B cell (primary cell): ENCODE data around the gene P2RX5. TPM values are rescaled to one million over a fixed set of nuclear protein-coding genes. Genes with fewer than 3 reads are reported as not detected.

ENCODE experiments used
- ATAC-seq: fragments of 200-7000 bp; cut with Tn5 transposase; one replicate; pipeline ENCODE4 v1.10.0; 2021; ENCODE audit warnings: low read depth, mild to moderate bottlenecking, moderate number of reproducible peaks, moderate library complexity
- CTCF ChIA-PET: fragments of 350-600 bp; sonication (Branson Sonifier 250); formaldehyde crosslinking; loops from one replicate; lab custom pipeline; 2021; ENCODE audit warnings: antibody characterized with exemption, inconsistent platforms; lab: Charles Lee
- POLR2A ChIA-PET: fragments of 350-600 bp; sonication (Branson Sonifier 250); formaldehyde crosslinking; loops from one replicate; lab custom pipeline; 2021; ENCODE audit warnings: antibody characterized with exemption; lab: Charles Lee
- DNase-seq: peaks from one replicate; pipeline ENCODE4 v3.0.0; 2013
- H2AFZ ChIP-seq: 2 replicates; pipeline ENCODE4 v1.6.1; 2012; ENCODE audit warnings: mild to moderate bottlenecking, low read depth, low read length; ENCODE audit not compliant: insufficient read depth, poor library complexity, severe bottlenecking
- H3K27ac ChIP-seq, 2 donors: 1 replicate in 1 of 2; 2 replicates in 1 of 2; pipeline ENCODE4 v1.5.1; 2012 to 2013; ENCODE audit warnings: low read length in 2 of 2, mild to moderate bottlenecking in 2 of 2, moderate library complexity in 1 of 2
- H3K27me3 ChIP-seq, 4 experiments: fragments of 200-600 bp in 1 of 4; sonication (generic) in 1 of 4; replicated peaks in 1 of 4; 1 replicate in 2 of 4; 2 replicates in 2 of 4; pipeline versions ENCODE4 v1.6.1 to v1.7.0; 2013 to 2016; ENCODE audit warnings: low read length in 3 of 4, mild to moderate bottlenecking in 2 of 4, mixed read lengths in 1 of 4, moderate library complexity in 1 of 4; ENCODE audit not compliant: insufficient read depth in 4 of 4, control insufficient read depth in 3 of 4; ENCODE audit errors: control extremely low read depth in 1 of 4
- H3K36me3 ChIP-seq, 2 experiments: replicated peaks in 1 of 2; 1 replicate in 1 of 2; 2 replicates in 1 of 2; pipeline versions ENCODE4 v1.6.1 to v1.7.1; 2013; ENCODE audit warnings: low read length in 1 of 2; ENCODE audit not compliant: insufficient read depth in 2 of 2, control insufficient read depth in 1 of 2; ENCODE audit errors: control extremely low read depth in 1 of 2, extremely low read depth in 1 of 2
- H3K4me1 ChIP-seq, 2 donors: fragments of 200-600 bp in 1 of 2; sonication (generic) in 1 of 2; 1 replicate in 1 of 2; 2 replicates in 1 of 2; pipeline versions ENCODE4 v1.5.1 to v1.6.1; 2013 to 2017; ENCODE audit warnings: low read length in 2 of 2; ENCODE audit not compliant: control insufficient read depth in 2 of 2, insufficient read depth in 2 of 2
- H3K4me2 ChIP-seq: replicated peaks from 2 replicates; pipeline ENCODE3; 2012; ENCODE audit warnings: mild to moderate bottlenecking, low read depth, low read length; ENCODE audit not compliant: poor library complexity, severe bottlenecking
- H3K4me3 ChIP-seq, 5 experiments: fragments of 200-600 bp in 1 of 5; sonication (generic) in 1 of 5; 1 replicate in 3 of 5; 2 replicates in 2 of 5; pipeline versions ENCODE4 v1.5.1 to v1.7.0; 2011 to 2016; ENCODE audit warnings: low read length in 4 of 5, mild to moderate bottlenecking in 4 of 5, low read depth in 2 of 5, control low read depth in 1 of 5, moderate library complexity in 1 of 5; ENCODE audit not compliant: insufficient read depth in 1 of 5; ENCODE audit errors: control extremely low read depth in 1 of 5, extremely low read depth in 1 of 5
- H3K79me2 ChIP-seq: fragments of 200-600 bp; sonication (generic); one replicate; pipeline ENCODE4 v1.6.0; 2016; ENCODE audit warnings: low read length; ENCODE audit not compliant: control insufficient read depth, insufficient read depth
- H3K9ac ChIP-seq: fragments of 200-600 bp; sonication (generic); 2 replicates; pipeline ENCODE4 v1.6.1; 2017; ENCODE audit warnings: mild to moderate bottlenecking, low read length, moderate library complexity
- H3K9me3 ChIP-seq, 3 donors: one replicate each; pipeline versions ENCODE4 v1.6.1 to v1.7.1; 2013; ENCODE audit warnings: low read length in 2 of 3; ENCODE audit not compliant: control insufficient read depth in 2 of 3, insufficient read depth in 1 of 3; ENCODE audit errors: control extremely low read depth in 1 of 3
- H4K20me1 ChIP-seq: 2 replicates; pipeline ENCODE4 v1.6.0; 2012; ENCODE audit warnings: mild to moderate bottlenecking, low read length; ENCODE audit not compliant: insufficient read depth, control insufficient read depth, poor library complexity, severe bottlenecking
- H3K27ac Mint-ChIP-seq: one replicate; pipeline ENCODE4 v1.8.0; 2021; ENCODE audit warnings: mixed read lengths
- H3K27me3 Mint-ChIP-seq: one replicate; pipeline ENCODE4 v1.8.0; 2021; ENCODE audit warnings: mixed read lengths
- H3K4me1 Mint-ChIP-seq: one replicate; pipeline ENCODE4 v1.8.0; 2021; ENCODE audit warnings: mixed read lengths
- H3K4me3 Mint-ChIP-seq: one replicate; pipeline ENCODE4 v1.8.0; 2021; ENCODE audit warnings: mixed read lengths
- H3K9me3 Mint-ChIP-seq: one replicate; pipeline ENCODE4 v1.8.0; 2022; ENCODE audit warnings: mixed read lengths; ENCODE audit not compliant: insufficient read depth
- CTCF ChIP-seq: fragments of 200-600 bp; IDR thresholded peaks from one replicate; pipeline ENCODE4 v1.8.0; 2022; ENCODE audit warnings: antibody characterized with exemption, mild to moderate bottlenecking
- EZH2 ChIP-seq: IDR thresholded peaks from 2 replicates; pipeline ENCODE4 v1.6.1; 2012; ENCODE audit warnings: borderline replicate concordance, low read depth, mild to moderate bottlenecking, moderate library complexity, low read length; ENCODE audit not compliant: insufficient read depth, poor library complexity, severe bottlenecking
- WGBS: methylation state at CpG from one replicate; pipeline ENCODE4 v1.1.5; 2013; ENCODE audit warnings: missing lambda C conversion rate; ENCODE audit not compliant: insufficient coverage; 5-methylcytosine and 5-hydroxymethylcytosine counted together
- intact Hi-C: fragments of 100-400 bp; cut with micrococcal nuclease; formaldehyde crosslinking; loops from one replicate; pipeline ENCODE4 v1.10.0; 2022
- polyA plus RNA-seq: library from polyadenylated mRNA; depleted of rRNA; stranded (reverse); fragments of >200 nt; gene quantifications from 2 replicates; pipeline ENCODE4 v1.2.3, GENCODE V29; 2012
- total RNA-seq, 2 donors: library from RNA; stranded (reverse); fragments of 120-200 nt in 1 of 2; gene quantifications; 1 replicate in 1 of 2; 2 replicates in 1 of 2; pipeline versions ENCODE4 v1.2.3 to v1.2.4, GENCODE V29; 2013 to 2022

The P2RX5 gene
- total and polyA plus RNA-seq, 2 donors (not counting 1 experiment from before 2014, with no cell fraction given): 405 to 745 TPM

GRCh38 chr17:3658784-3659449, 37.0 kb downstream of the P2RX5 start:
- no peaks in the 10 kb centered on the region for H3K27me3 Mint-ChIP-seq
- no peak overlapping the region for H3K4me3 Mint-ChIP-seq
- peaks cover 2% of the 10 kb centered on the region for H3K4me1 Mint-ChIP-seq
- no peak overlapping the region for H3K4me3 ChIP-seq
- ChIA-PET CTCF (no interaction called here), POLR2A (interaction anchor here (0.6 to 0.7 kb wide), 2 partner anchors 21 to 362 kb away, joined by 3 to 8 read pairs; no protein-coding TSS in a partner anchor)
- H3K9me3 Mint-ChIP-seq: no peaks in the 10 kb centered on the region
- ATAC-seq (no peak), DNase-seq (no peak)
- no peak overlapping the region for H3K4me2 ChIP-seq
- H3K27ac ChIP-seq: no peak overlapping the region
- no peaks in the 10 kb centered on the region for H4K20me1 ChIP-seq
- no peaks in the 10 kb centered on the region for H3K9me3 ChIP-seq
- H2AFZ ChIP-seq: no peak overlapping the region
- H3K36me3 ChIP-seq: peaks cover 0 to 4% of the 10 kb centered on the region in 2 experiments
- intact Hi-C loops: no loop called here
- WGBS: 88% methylated on average over 19 of the region's 22 CpGs
- H3K27ac Mint-ChIP-seq: no peak overlapping the region
- peaks cover 0 to 4% of the 10 kb centered on the region in 2 donors for H3K4me1 ChIP-seq
- H3K9ac ChIP-seq: no peak overlapping the region
- H3K79me2 ChIP-seq: no peaks in the 10 kb centered on the region
- H3K27me3 ChIP-seq: no peaks in the 10 kb centered on the region
- no peak for TF ChIP-seq EZH2
- TF ChIP-seq CTCF: no peak
